ENCODE data around the gene ARID1B. TPM values are rescaled to one million over a fixed set of nuclear protein-coding genes. Genes with fewer than 3 reads are reported as not detected.

ARID1B gene
- total and polyA plus RNA-seq, 4 donors = 7.0 to 49.0 (median 24.2) TPM

DNA sequence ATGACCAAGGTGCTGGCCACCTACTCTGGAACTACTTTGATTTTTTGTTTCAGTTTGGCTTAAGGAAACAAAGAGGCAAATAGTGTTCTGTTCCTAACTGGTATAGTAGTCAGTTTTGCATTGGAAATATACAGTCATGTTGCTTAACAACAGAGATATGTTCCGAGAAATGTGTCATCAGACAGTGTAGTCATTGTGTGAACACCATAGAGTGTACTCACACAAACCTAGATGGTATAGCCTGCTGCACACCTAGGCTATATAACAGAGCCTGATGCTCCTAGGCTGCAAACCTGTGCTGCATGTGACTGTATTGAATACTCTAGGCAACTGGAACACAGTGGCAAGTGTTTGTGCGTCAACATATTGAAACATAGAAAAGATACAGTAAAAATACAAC lies 80.4 kb downstream of the ARID1B start:
- TF ChIP-seq ATF3 (IDR thresholded peaks at IDR 0.05) = no peak
- Histone ChIP-seq H3K9me3 (ENCODE audit: control insufficient read depth in 4 of 4, low read length in 3 of 4) (no peaks in the 10 kb centered on the region), H3K4me1 (ENCODE audit: control insufficient read depth in 4 of 4, insufficient read depth in 4 of 4, low read length in 3 of 4) (no peaks in the 10 kb centered on the region), H3K27ac (ENCODE audit: low read depth in 1 of 2, low read length in 2 of 2) (no peak overlapping the region), H3K4me3 (ENCODE audit: low read depth in 1 of 3, low read length in 3 of 3) (no peak overlapping the region), H3K36me3 (ENCODE audit: control insufficient read depth in 4 of 4, insufficient read depth in 3 of 4, low read depth in 1 of 4, low read length in 3 of 4) (no peaks in the 10 kb centered on the region), H3K9ac (ENCODE audit: low read depth in 1 of 2, low read length in 2 of 2) (no peak overlapping the region), H3K27me3 (ENCODE audit: control insufficient read depth in 4 of 4, insufficient read depth in 4 of 4, low read length in 3 of 4) (no peaks in the 10 kb centered on the region)
- no peak for DNase-seq (ENCODE audit: low spot score)
- 97% methylated on average over 2 of the region's 2 CpGs for WGBS

- no peak overlapping the region for H3K9ac ChIP-seq (ENCODE audit: low read depth in 1 of 2, low read length in 2 of 2)
- DNase-seq (ENCODE audit: low spot score) = no peak
- no peaks in the 10 kb centered on the region for H3K36me3 ChIP-seq (ENCODE audit: control insufficient read depth in 4 of 4, insufficient read depth in 3 of 4, low read depth in 1 of 4, low read length in 3 of 4)
- peaks cover 0 to 6% (median 0%) of the 10 kb centered on the region in 4 donors for H3K4me1 ChIP-seq (ENCODE audit: control insufficient read depth in 4 of 4, insufficient read depth in 4 of 4, low read length in 3 of 4)
- H3K27me3 ChIP-seq (ENCODE audit: control insufficient read depth in 4 of 4, insufficient read depth in 4 of 4, low read length in 3 of 4) = no peaks in the 10 kb centered on the region
- H3K9me3 ChIP-seq (ENCODE audit: control insufficient read depth in 4 of 4, low read length in 3 of 4) = no peaks in the 10 kb centered on the region
- H3K27ac ChIP-seq (ENCODE audit: low read depth in 1 of 2, low read length in 2 of 2) = no peak overlapping the region
- WGBS = 90% methylated on average over 1 of the region's 1 CpG
- TF ChIP-seq FOXA1 (IDR thresholded peaks at IDR 0.05) = no peak
- no peak for TF ChIP-seq EGR1 (IDR thresholded peaks at IDR 0.05; ENCODE audit: low read depth in 2 of 2)
- TF ChIP-seq FOXA2 (IDR thresholded peaks at IDR 0.05) = no peak
- TF ChIP-seq YY1 (IDR thresholded peaks at IDR 0.05) = no peak
- TF ChIP-seq HNF4G (IDR thresholded peaks at IDR 0.05) = no peak
- TF ChIP-seq ATF3 (IDR thresholded peaks at IDR 0.05) = no peak
- no peak for TF ChIP-seq JUND (IDR thresholded peaks at IDR 0.05)
- no peak for TF ChIP-seq SP1 (IDR thresholded peaks at IDR 0.05)
- no peak for TF ChIP-seq REST (IDR thresholded peaks at IDR 0.05)
- TF ChIP-seq RAD21 (IDR thresholded peaks at IDR 0.05) = no peak
- TF ChIP-seq NR2F2 (IDR thresholded peaks at IDR 0.05) = no peak
- no peak for TF ChIP-seq GABPA (IDR thresholded peaks at IDR 0.05 in 1 of 2, conservative IDR thresholded peaks at IDR 0.05 in 1 of 2)
- TF ChIP-seq TAF1 (conservative IDR thresholded peaks at IDR 0.05) = no peak
- TF ChIP-seq, protein P1, sequence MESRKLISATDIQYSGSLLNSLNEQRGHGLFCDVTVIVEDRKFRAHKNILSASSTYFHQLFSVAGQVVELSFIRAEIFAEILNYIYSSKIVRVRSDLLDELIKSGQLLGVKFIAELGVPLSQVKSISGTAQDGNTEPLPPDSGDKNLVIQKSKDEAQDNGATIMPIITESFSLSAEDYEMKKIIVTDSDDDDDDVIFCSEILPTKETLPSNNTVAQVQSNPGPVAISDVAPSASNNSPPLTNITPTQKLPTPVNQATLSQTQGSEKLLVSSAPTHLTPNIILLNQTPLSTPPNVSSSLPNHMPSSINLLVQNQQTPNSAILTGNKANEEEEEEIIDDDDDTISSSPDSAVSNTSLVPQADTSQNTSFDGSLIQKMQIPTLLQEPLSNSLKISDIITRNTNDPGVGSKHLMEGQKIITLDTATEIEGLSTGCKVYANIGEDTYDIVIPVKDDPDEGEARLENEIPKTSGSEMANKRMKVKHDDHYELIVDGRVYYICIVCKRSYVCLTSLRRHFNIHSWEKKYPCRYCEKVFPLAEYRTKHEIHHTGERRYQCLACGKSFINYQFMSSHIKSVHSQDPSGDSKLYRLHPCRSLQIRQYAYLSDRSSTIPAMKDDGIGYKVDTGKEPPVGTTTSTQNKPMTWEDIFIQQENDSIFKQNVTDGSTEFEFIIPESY (IDR thresholded peaks at IDR 0.05) = no peak
- no peak for TF ChIP-seq MAX (IDR thresholded peaks at IDR 0.05)
- TF ChIP-seq, protein P2, sequence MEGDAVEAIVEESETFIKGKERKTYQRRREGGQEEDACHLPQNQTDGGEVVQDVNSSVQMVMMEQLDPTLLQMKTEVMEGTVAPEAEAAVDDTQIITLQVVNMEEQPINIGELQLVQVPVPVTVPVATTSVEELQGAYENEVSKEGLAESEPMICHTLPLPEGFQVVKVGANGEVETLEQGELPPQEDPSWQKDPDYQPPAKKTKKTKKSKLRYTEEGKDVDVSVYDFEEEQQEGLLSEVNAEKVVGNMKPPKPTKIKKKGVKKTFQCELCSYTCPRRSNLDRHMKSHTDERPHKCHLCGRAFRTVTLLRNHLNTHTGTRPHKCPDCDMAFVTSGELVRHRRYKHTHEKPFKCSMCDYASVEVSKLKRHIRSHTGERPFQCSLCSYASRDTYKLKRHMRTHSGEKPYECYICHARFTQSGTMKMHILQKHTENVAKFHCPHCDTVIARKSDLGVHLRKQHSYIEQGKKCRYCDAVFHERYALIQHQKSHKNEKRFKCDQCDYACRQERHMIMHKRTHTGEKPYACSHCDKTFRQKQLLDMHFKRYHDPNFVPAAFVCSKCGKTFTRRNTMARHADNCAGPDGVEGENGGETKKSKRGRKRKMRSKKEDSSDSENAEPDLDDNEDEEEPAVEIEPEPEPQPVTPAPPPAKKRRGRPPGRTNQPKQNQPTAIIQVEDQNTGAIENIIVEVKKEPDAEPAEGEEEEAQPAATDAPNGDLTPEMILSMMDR (IDR thresholded peaks at IDR 0.05; ENCODE audit: low read depth, low read length, missing input control) = no peak
- no peak for TF ChIP-seq RXRA (IDR thresholded peaks at IDR 0.05)
- no peak overlapping the region for H3K4me3 ChIP-seq (ENCODE audit: low read depth in 1 of 3, low read length in 3 of 3)
Measured at GRCh38 chr6:156859686-156860085, 82.5 kb downstream of the ARID1B start.

Data from liver (tissue), 9 donors.